SK-N-MC (cell line): ENCODE results near the gene DYNC1I1.

ENCODE experiments used
- DNase-seq: peaks from one replicate; pipeline ENCODE4 v3.0.0-alpha.2; 2011; ENCODE audit warnings: low read depth, low spot score
- H3K27ac ChIP-seq: fragments of 200-600 bp; sonication (generic); 2 replicates; pipeline ENCODE4 v1.5.1; 2016; ENCODE audit warnings: mixed run types
- H3K36me3 ChIP-seq: fragments of 200-600 bp; sonication (generic); 2 replicates; pipeline ENCODE4 v1.6.1; 2017; ENCODE audit warnings: antibody characterized with exemption, low read length, mixed read lengths; ENCODE audit not compliant: insufficient read depth
- H3K4me3 ChIP-seq: fragments of 200-600 bp; sonication (generic); 2 replicates; pipeline ENCODE4 v1.5.1; 2016
- H3K9ac ChIP-seq: fragments of 200-600 bp; sonication (generic); 2 replicates; pipeline ENCODE4 v1.8.0; 2017; ENCODE audit warnings: mixed run types, mixed read lengths; ENCODE audit not compliant: insufficient read length
- H3K9me3 ChIP-seq: fragments of 200-600 bp; sonication (generic); 2 replicates; pipeline ENCODE4 v1.6.1; 2017; ENCODE audit warnings: low read depth, mild to moderate bottlenecking, antibody characterized with exemption, low read length, moderate library complexity, mixed read lengths
- EZH2 ChIP-seq: fragments of 200-600 bp; sonication (generic); IDR thresholded peaks from one replicate; pipeline ENCODE4 v1.6.1; 2017; ENCODE audit warnings: antibody characterized with exemption
- FOXP2 ChIP-seq: optimal IDR thresholded peaks from 2 replicates; pipeline ENCODE3; 2011; ENCODE audit warnings: mild to moderate bottlenecking, moderate library complexity; ENCODE audit not compliant: insufficient read depth; ENCODE audit errors: extremely low read length, control extremely low read depth
- POLR2AphosphoS5 ChIP-seq: IDR thresholded peaks from 2 replicates; pipeline ENCODE4 v1.6.1; 2012; ENCODE audit warnings: mild to moderate bottlenecking, low read depth, low read length, borderline replicate concordance

The DYNC1I1 gene

GRCh38 chr7:96075510-96076349 lies 303.4 kb downstream of the DYNC1I1 start:
- H3K4me3 ChIP-seq: peak overlapping the region; percentile 84
- H3K36me3 ChIP-seq: no peaks in the 10 kb centered on the region
- H3K9ac ChIP-seq: no peak overlapping the region
- no peak for DNase-seq
- no peak for TF ChIP-seq EZH2
- peak; percentile 10 for TF ChIP-seq FOXP2
- H3K27ac ChIP-seq: no peak overlapping the region
- no peaks in the 10 kb centered on the region for H3K9me3 ChIP-seq

GRCh38 chr7:96076350-96076707 lies 304.0 kb downstream of the DYNC1I1 start:
- DNase-seq: no peak
- Histone ChIP-seq H3K27ac (no peak overlapping the region), H3K9me3 (no peaks in the 10 kb centered on the region)

GRCh38 chr7:96080027-96080426 lies 307.7 kb downstream of the DYNC1I1 start:
- no peaks in the 10 kb centered on the region for H3K36me3 ChIP-seq

More at GRCh38 chr7:96076350-96076707, 304.0 kb downstream of the DYNC1I1 start:
- Histone ChIP-seq H3K36me3 (no peaks in the 10 kb centered on the region), H3K9ac (no peak overlapping the region), H3K4me3 (peak overlapping the region; percentile 84)
- TF ChIP-seq EZH2 (no peak), FOXP2 (no peak), POLR2AphosphoS5 (no peak)

GRCh38 chr7:96084881-96085553 lies 312.7 kb downstream of the DYNC1I1 start:
- H3K4me3 ChIP-seq: no peak overlapping the region
- no peaks in the 10 kb centered on the region for H3K36me3 ChIP-seq
- no peak overlapping the region for H3K9ac ChIP-seq
- no peak for DNase-seq
- no peak for TF ChIP-seq FOXP2
- H3K9me3 ChIP-seq: no peaks in the 10 kb centered on the region
- H3K27ac ChIP-seq: no peak overlapping the region

More at GRCh38 chr7:96080027-96080426, 307.7 kb downstream of the DYNC1I1 start:
- H3K9ac ChIP-seq: no peak overlapping the region
- no peak for TF ChIP-seq EZH2
- H3K4me3 ChIP-seq: no peak overlapping the region
- DNase-seq: no peak
- no peak overlapping the region for H3K27ac ChIP-seq
- H3K9me3 ChIP-seq: no peaks in the 10 kb centered on the region

DNA sequence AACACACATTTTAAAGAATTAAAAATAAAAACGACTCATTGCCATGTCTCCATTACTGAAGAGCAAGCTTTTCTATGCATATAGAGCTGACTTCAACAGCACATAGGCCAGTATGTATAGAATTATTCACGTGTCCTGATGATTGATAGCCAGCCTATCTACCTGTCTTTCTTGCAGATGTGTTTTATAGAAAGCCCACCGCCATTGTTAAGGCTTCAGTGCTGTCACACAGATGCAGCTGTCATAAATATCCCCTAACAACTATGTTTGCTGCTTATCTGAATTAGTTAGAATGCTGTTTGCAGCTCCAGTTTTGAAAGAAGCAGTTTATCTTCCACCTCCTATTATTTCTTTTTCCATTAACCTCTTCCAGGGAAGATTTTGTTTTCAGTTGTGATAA lies 313.6 kb downstream of the DYNC1I1 start:
- Histone ChIP-seq H3K9me3 (no peaks in the 10 kb centered on the region), H3K27ac (no peak overlapping the region), H3K4me3 (no peak overlapping the region), H3K9ac (no peak overlapping the region), H3K36me3 (no peaks in the 10 kb centered on the region)
- no peak for DNase-seq
- TF ChIP-seq FOXP2 (no peak), POLR2AphosphoS5 (no peak), EZH2 (no peak)

DNA sequence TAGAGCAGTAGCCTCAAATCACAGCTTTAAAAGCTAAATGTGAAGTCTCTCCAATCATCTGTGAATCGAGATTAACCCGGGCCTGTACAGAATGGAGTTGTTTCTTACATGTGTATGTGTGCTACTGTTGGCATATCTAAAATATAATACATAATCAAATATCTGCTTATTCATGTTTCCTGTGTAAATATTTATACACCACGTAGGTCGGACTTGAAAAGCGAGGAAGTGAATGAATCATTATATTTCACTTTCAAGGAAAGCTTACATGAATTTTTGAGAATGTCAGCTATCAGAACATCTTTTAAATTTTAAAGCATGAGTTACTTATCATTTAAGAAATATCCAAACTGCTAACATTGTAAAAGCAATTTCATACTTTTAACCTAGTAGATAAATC lies 316.2 kb downstream of the DYNC1I1 start:
- TF ChIP-seq FOXP2: no peak
- no peak for TF ChIP-seq EZH2
- no peak for TF ChIP-seq POLR2AphosphoS5
- Histone ChIP-seq H3K36me3 (no peaks in the 10 kb centered on the region), H3K9me3 (no peaks in the 10 kb centered on the region), H3K9ac (no peak overlapping the region), H3K4me3 (no peak overlapping the region), H3K27ac (no peak overlapping the region)
- DNase-seq: no peak

DNA sequence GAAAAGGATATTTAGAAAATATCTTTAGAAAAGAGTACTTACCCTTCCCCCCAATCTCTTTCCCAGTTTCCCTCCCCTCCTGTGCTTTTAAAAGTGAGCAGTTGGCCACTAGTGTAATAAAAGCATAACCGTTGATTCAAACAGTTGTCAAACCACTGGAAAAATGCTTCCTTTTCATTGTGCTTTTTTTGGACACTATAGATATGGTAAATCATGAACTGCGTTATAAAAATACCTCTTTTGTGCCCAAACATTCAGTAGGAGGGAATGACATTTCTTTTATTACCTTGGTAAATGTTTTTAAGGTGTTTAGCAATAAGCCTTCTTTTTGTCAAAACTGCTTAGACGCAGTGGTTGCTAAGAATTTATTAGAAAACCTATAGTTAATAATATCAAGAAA lies 317.2 kb downstream of the DYNC1I1 start:
- Histone ChIP-seq H3K36me3 (no peaks in the 10 kb centered on the region), H3K27ac (no peak overlapping the region), H3K4me3 (no peak overlapping the region), H3K9ac (no peak overlapping the region), H3K9me3 (no peaks in the 10 kb centered on the region)
- DNase-seq: no peak
- TF ChIP-seq POLR2AphosphoS5 (no peak), FOXP2 (no peak), EZH2 (no peak)

GRCh38 chr7:96090756-96091155 lies 318.4 kb downstream of the DYNC1I1 start:
- no peak overlapping the region for H3K27ac ChIP-seq
- no peak overlapping the region for H3K4me3 ChIP-seq
- no peaks in the 10 kb centered on the region for H3K9me3 ChIP-seq
- no peak overlapping the region for H3K9ac ChIP-seq
- TF ChIP-seq EZH2: no peak
- TF ChIP-seq POLR2AphosphoS5: no peak
- TF ChIP-seq FOXP2: no peak
- no peaks in the 10 kb centered on the region for H3K36me3 ChIP-seq
- no peak for DNase-seq

- no peak for DNase-seq
- Histone ChIP-seq H3K9ac (no peak overlapping the region), H3K27ac (no peak overlapping the region), H3K4me3 (no peak overlapping the region), H3K36me3 (no peaks in the 10 kb centered on the region), H3K9me3 (no peaks in the 10 kb centered on the region)
- no peak for TF ChIP-seq POLR2AphosphoS5
- TF ChIP-seq EZH2: no peak
- no peak for TF ChIP-seq FOXP2
These were observed 321.1 kb downstream of the DYNC1I1 start for GRCh38 chr7:96093435-96093834.
